ENCODE measurements around the gene BTBD2. TPM values are rescaled to one million over a fixed set of nuclear protein-coding genes. Genes with fewer than 3 reads are reported as not detected.

The BTBD2 gene
- total and polyA plus RNA-seq, 2 experiments from 2014 or later = 126 to 155 TPM

DNA sequence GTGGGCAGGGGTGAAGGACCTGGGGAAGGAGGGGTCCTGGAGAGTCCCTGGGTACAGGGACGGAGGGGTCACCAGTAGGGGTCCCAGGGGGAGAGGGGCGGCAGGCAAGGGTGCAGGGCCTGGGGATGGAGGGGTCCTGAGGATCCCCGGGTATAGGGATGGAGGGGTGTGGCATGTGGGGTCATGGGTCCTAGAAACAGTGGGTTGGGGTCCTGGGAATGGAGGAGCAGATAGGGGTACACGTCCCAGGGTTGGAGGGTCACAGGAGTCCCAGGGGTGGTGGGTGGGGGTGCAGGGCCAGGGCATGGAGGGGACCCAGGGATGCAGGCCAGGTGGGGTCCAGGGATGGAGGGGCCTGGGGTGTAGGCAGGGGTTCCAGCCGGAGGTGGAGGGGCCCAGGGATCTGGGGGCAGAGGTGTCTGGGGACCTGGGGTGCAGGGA lies 1.4 kb downstream of the BTBD2 start:
- DNase-seq (ENCODE audit: low read depth in 1 of 2, low spot score in 1 of 2) = no peak
- no peak for TF ChIP-seq CTCF (IDR thresholded peaks at IDR 0.05; ENCODE audit: low read depth, low read length)
- H3K4me1 ChIP-seq (ENCODE audit: low read depth) = no peaks in the 10 kb centered on the region
- no peaks in the 10 kb centered on the region for H3K9me3 ChIP-seq (ENCODE audit: low read depth)
- H3K27me3 ChIP-seq = no peaks in the 10 kb centered on the region
- peak overlapping the region; percentile 67 for H3K4me3 ChIP-seq
- H3K27ac ChIP-seq = no peak overlapping the region
- no peaks in the 10 kb centered on the region for H3K36me3 ChIP-seq

GRCh38 chr19:2013683-2013961 lies 1.9 kb downstream of the BTBD2 start:
- H3K27me3 ChIP-seq = no peaks in the 10 kb centered on the region
- no peak for DNase-seq (ENCODE audit: low read depth in 1 of 2, low spot score in 1 of 2)
- TF ChIP-seq CTCF (IDR thresholded peaks at IDR 0.05; ENCODE audit: low read depth, low read length) = no peak
- H3K36me3 ChIP-seq = no peaks in the 10 kb centered on the region
- no peak overlapping the region for H3K4me3 ChIP-seq
- H3K9me3 ChIP-seq (ENCODE audit: low read depth) = no peaks in the 10 kb centered on the region
- H3K27ac ChIP-seq = no peak overlapping the region
- H3K4me1 ChIP-seq (ENCODE audit: low read depth) = no peaks in the 10 kb centered on the region

- H3K4me3 ChIP-seq = no peak overlapping the region
- H3K9me3 ChIP-seq (ENCODE audit: low read depth) = no peaks in the 10 kb centered on the region
- H3K4me1 ChIP-seq (ENCODE audit: low read depth) = no peaks in the 10 kb centered on the region
- DNase-seq (ENCODE audit: low read depth in 1 of 2, low spot score in 1 of 2) = no peak
- no peaks in the 10 kb centered on the region for H3K36me3 ChIP-seq
- H3K27me3 ChIP-seq = no peaks in the 10 kb centered on the region
- no peak overlapping the region for H3K27ac ChIP-seq
- TF ChIP-seq CTCF (IDR thresholded peaks at IDR 0.05; ENCODE audit: low read depth, low read length) = no peak
These were observed 2.4 kb downstream of the BTBD2 start for GRCh38 chr19:2012941-2013682.

- Histone ChIP-seq H3K27ac (no peak overlapping the region), H3K36me3 (no peaks in the 10 kb centered on the region), H3K4me1 (ENCODE audit: low read depth) (no peaks in the 10 kb centered on the region), H3K4me3 (no peak overlapping the region), H3K9me3 (ENCODE audit: low read depth) (no peaks in the 10 kb centered on the region), H3K27me3 (no peaks in the 10 kb centered on the region)
- no peak for TF ChIP-seq CTCF (IDR thresholded peaks at IDR 0.05; ENCODE audit: low read depth, low read length)
- DNase-seq (ENCODE audit: low read depth in 1 of 2, low spot score in 1 of 2) = no peak
These were observed 4.3 kb downstream of the BTBD2 start for GRCh38 chr19:2011169-2011568.

- Histone ChIP-seq H3K4me1 (ENCODE audit: low read depth) (no peaks in the 10 kb centered on the region), H3K27ac (no peak overlapping the region), H3K9me3 (ENCODE audit: low read depth) (no peaks in the 10 kb centered on the region), H3K4me3 (no peak overlapping the region), H3K27me3 (no peaks in the 10 kb centered on the region), H3K36me3 (no peaks in the 10 kb centered on the region)
- DNase-seq (ENCODE audit: low read depth in 1 of 2, low spot score in 1 of 2) = no peak
- no peak for TF ChIP-seq CTCF (IDR thresholded peaks at IDR 0.05; ENCODE audit: low read depth, low read length)
These were observed 5.3 kb downstream of the BTBD2 start for GRCh38 chr19:2010135-2010668.
